Calu3 (cell line): ENCODE measurements around the gene ARMC2. TPM values are rescaled to one million over a fixed set of nuclear protein-coding genes. Genes with fewer than 3 reads are reported as not detected.

Experiments
- BruUV-seq: library from RNA; stranded (reverse); fragments of 400-500 nt; replicated peaks from 2 replicates; lab custom pipeline; 2021; lab: Mats Ljungman, UMichigan
- CTCF ChIA-PET: fragments of 300-600 bp; sonication (Branson Sonifier 250); formaldehyde crosslinking; loops from one replicate; lab custom pipeline; 2022; ENCODE audit warnings: antibody characterized with exemption; lab: Charles Lee
- DNase-seq: peaks from one replicate; pipeline ENCODE4 v3.0.0; 2022
- H3K27ac Mint-ChIP-seq: one replicate; pipeline ENCODE4 v1.8.0; 2022; ENCODE audit warnings: mixed read lengths; ENCODE audit not compliant: unreplicated experiment
- H3K27me3 Mint-ChIP-seq: one replicate; pipeline ENCODE4 v1.8.0; 2022; ENCODE audit warnings: mixed read lengths; ENCODE audit not compliant: unreplicated experiment
- H3K36me3 Mint-ChIP-seq: one replicate; pipeline ENCODE4 v1.8.0; 2022; ENCODE audit warnings: mild to moderate bottlenecking, moderate library complexity, mixed read lengths; ENCODE audit not compliant: insufficient read depth, unreplicated experiment
- H3K4me1 Mint-ChIP-seq: one replicate; pipeline ENCODE4 v1.8.0; 2022; ENCODE audit warnings: mild to moderate bottlenecking, low read depth, mixed read lengths; ENCODE audit not compliant: unreplicated experiment
- H3K4me3 Mint-ChIP-seq: one replicate; pipeline ENCODE4 v1.8.0; 2022; ENCODE audit warnings: mild to moderate bottlenecking, low read depth, moderate library complexity, mixed read lengths; ENCODE audit not compliant: unreplicated experiment
- H3K9me3 Mint-ChIP-seq: one replicate; pipeline ENCODE4 v1.8.0; 2022; ENCODE audit warnings: low read depth, mixed read lengths; ENCODE audit not compliant: unreplicated experiment
- CTCF ChIP-seq: fragments of 200-600 bp; IDR thresholded peaks from one replicate; pipeline ENCODE4 v1.8.0; 2022; ENCODE audit warnings: antibody characterized with exemption; ENCODE audit not compliant: unreplicated experiment
- intact Hi-C: fragments of 100-400 bp; cut with micrococcal nuclease; formaldehyde crosslinking; loops from one replicate; pipeline ENCODE4 v1.10.0; 2022; ENCODE audit not compliant: unreplicated experiment
- total RNA-seq: library from RNA; stranded (reverse); gene quantifications from 2 replicates; pipeline ENCODE4 v1.2.3, GENCODE V29; 2022

Gene ARMC2
- total RNA-seq, 1 experiment from 2014 or later: 7.1 TPM

- CTCF ChIA-PET: interaction anchor here (0.7 to 0.9 kb wide), 2 partner anchors 20 to 375 kb away, joined by 3 to 4 read pairs; no protein-coding TSS in a partner anchor
- Mint-ChIP-seq H3K4me3 (peak overlapping the region; percentile 76), H3K36me3 (peaks cover 18% of the 10 kb centered on the region), H3K4me1 (peaks cover 10% of the 10 kb centered on the region), H3K9me3 (no peaks in the 10 kb centered on the region), H3K27me3 (no peaks in the 10 kb centered on the region), H3K27ac (no peak overlapping the region)
- BruUV-seq: no TSS peak
- DNase-seq: peak; percentile 26
- TF ChIP-seq CTCF: no peak
- intact Hi-C loops: no loop called here
Observed at GRCh38 chr6:109008537-109009235, 160.5 kb downstream of the ARMC2 start.

- no TSS peak for BruUV-seq
- H3K27me3 Mint-ChIP-seq: no peaks in the 10 kb centered on the region
- TF ChIP-seq CTCF: no peak
- peak; percentile 94 for DNase-seq
- peak overlapping the region; percentile 76 for H3K4me3 Mint-ChIP-seq
- H3K4me1 Mint-ChIP-seq: peaks cover 10% of the 10 kb centered on the region
- peak overlapping the region; percentile 83 for H3K27ac Mint-ChIP-seq
- intact Hi-C loops: no loop called here
- H3K36me3 Mint-ChIP-seq: peaks cover 18% of the 10 kb centered on the region
- H3K9me3 Mint-ChIP-seq: no peaks in the 10 kb centered on the region
- CTCF ChIA-PET: interaction anchor here (0.7 to 0.9 kb wide), 2 partner anchors 21 to 375 kb away, joined by 3 to 4 read pairs; no protein-coding TSS in a partner anchor
Observed at GRCh38 chr6:109009236-109009961, 161.2 kb downstream of the ARMC2 start.

- DNase-seq: no peak
- no TSS peak for BruUV-seq
- H3K4me1 Mint-ChIP-seq: peaks cover 10% of the 10 kb centered on the region
- peak overlapping the region; percentile 76 for H3K4me3 Mint-ChIP-seq
- H3K9me3 Mint-ChIP-seq: no peaks in the 10 kb centered on the region
- intact Hi-C loops: no loop called here
- H3K36me3 Mint-ChIP-seq: peaks cover 18% of the 10 kb centered on the region
- H3K27me3 Mint-ChIP-seq: no peaks in the 10 kb centered on the region
- CTCF ChIA-PET: no interaction called here
- peak overlapping the region; percentile 83 for H3K27ac Mint-ChIP-seq
- TF ChIP-seq CTCF: no peak
Observed at GRCh38 chr6:109009962-109010704, 161.9 kb downstream of the ARMC2 start.

GRCh38 chr6:109010705-109011102 lies 162.5 kb downstream of the ARMC2 start:
- CTCF ChIA-PET: no interaction called here
- H3K36me3 Mint-ChIP-seq: peaks cover 18% of the 10 kb centered on the region
- intact Hi-C loops: no loop called here
- no peak overlapping the region for H3K27ac Mint-ChIP-seq
- no peak overlapping the region for H3K4me3 Mint-ChIP-seq
- no peaks in the 10 kb centered on the region for H3K27me3 Mint-ChIP-seq
- no peak for TF ChIP-seq CTCF
- no peak for DNase-seq
- no peaks in the 10 kb centered on the region for H3K9me3 Mint-ChIP-seq
- BruUV-seq: no TSS peak
- H3K4me1 Mint-ChIP-seq: peaks cover 10% of the 10 kb centered on the region
